A673 (cell line): ENCODE data around the gene SIGLEC9. TPM values are rescaled to one million over a fixed set of nuclear protein-coding genes. Genes with fewer than 3 reads are reported as not detected.

Source experiments
- BruUV-seq: library from RNA; stranded (reverse); fragments of 400-500 nt; replicated peaks from 2 replicates; lab custom pipeline; 2021; lab: Mats Ljungman, UMichigan
- CTCF ChIA-PET: fragments of 300-600 bp; sonication (Branson Sonifier 250); formaldehyde crosslinking; loops from one replicate; lab custom pipeline; 2022; ENCODE audit warnings: antibody characterized with exemption; lab: Charles Lee
- POLR2A ChIA-PET: fragments of 300-600 bp; sonication (Branson Sonifier 250); formaldehyde crosslinking; loops from one replicate; lab custom pipeline; 2022; ENCODE audit warnings: antibody characterized with exemption; ENCODE audit not compliant: low non-redundant PET; lab: Charles Lee
- DNase-seq: peaks from one replicate; pipeline ENCODE4 v3.0.0-alpha.2; 2015; ENCODE audit warnings: low spot score
- H3K27ac ChIP-seq: fragments of 200-600 bp; sonication (generic); 2 replicates; pipeline ENCODE4 v1.5.1; 2016; ENCODE audit warnings: mixed run types, low read depth, mild to moderate bottlenecking, mixed read lengths, antibody characterized with exemption, low read length; ENCODE audit not compliant: poor library complexity, severe bottlenecking
- H3K27me3 ChIP-seq: fragments of 200-600 bp; sonication (generic); replicated peaks from 2 replicates; pipeline ENCODE4 v1.6.1; 2017; ENCODE audit warnings: mixed run types, low read depth, mild to moderate bottlenecking, mixed read lengths, antibody characterized with exemption, low read length; ENCODE audit not compliant: insufficient read depth, poor library complexity
- H3K36me3 ChIP-seq: fragments of 200-600 bp; sonication (generic); 2 replicates; pipeline ENCODE4 v1.6.1; 2016; ENCODE audit warnings: mixed run types, mild to moderate bottlenecking, mixed read lengths, antibody characterized with exemption, low read length; ENCODE audit not compliant: insufficient read depth, poor library complexity, severe bottlenecking
- H3K4me1 ChIP-seq: fragments of 200-600 bp; sonication (generic); 2 replicates; pipeline ENCODE4 v1.6.1; 2017; ENCODE audit warnings: mixed run types, mild to moderate bottlenecking, mixed read lengths, antibody characterized with exemption, low read length; ENCODE audit not compliant: insufficient read depth, poor library complexity, severe bottlenecking
- H3K4me3 ChIP-seq: fragments of 200-600 bp; sonication (generic); 2 replicates; pipeline ENCODE4 v1.5.1; 2016; ENCODE audit warnings: low read depth, mixed run types, mild to moderate bottlenecking, mixed read lengths, low read length; ENCODE audit not compliant: poor library complexity, severe bottlenecking
- H3K9me3 ChIP-seq: fragments of 200-600 bp; sonication (generic); 2 replicates; pipeline ENCODE4 v1.6.1; 2016; ENCODE audit warnings: mixed run types, low read depth, mild to moderate bottlenecking, mixed read lengths, antibody characterized with exemption, low read length; ENCODE audit not compliant: poor library complexity, severe bottlenecking
- EZH2 ChIP-seq: fragments of 200-600 bp; sonication (generic); IDR thresholded peaks from 2 replicates; pipeline ENCODE4 v1.6.1; 2017; ENCODE audit warnings: borderline replicate concordance, low read depth, mild to moderate bottlenecking, mixed read lengths, antibody characterized with exemption, low read length; ENCODE audit not compliant: poor library complexity, severe bottlenecking
- intact Hi-C: fragments of 100-400 bp; cut with micrococcal nuclease; formaldehyde crosslinking; loops from one replicate; pipeline ENCODE4 v1.10.0; 2022; ENCODE audit not compliant: unreplicated experiment
- total RNA-seq: library from RNA; stranded (reverse); gene quantifications from 2 replicates; pipeline ENCODE4 v1.2.3, GENCODE V29; 2021
- TF ChIP-seq, protein P1 (sequence below): fragments of 300-800, 200-600 bp; sonication (generic); conservative IDR thresholded peaks from 2 replicates; pipeline ENCODE4 v1.5.1; 2017; ENCODE audit warnings: low read depth, mild to moderate bottlenecking, antibody characterized with exemption, low read length, moderate library complexity, mixed read lengths

The SIGLEC9 gene
- total RNA-seq, 1 experiment from 2014 or later = not detected

DNA sequence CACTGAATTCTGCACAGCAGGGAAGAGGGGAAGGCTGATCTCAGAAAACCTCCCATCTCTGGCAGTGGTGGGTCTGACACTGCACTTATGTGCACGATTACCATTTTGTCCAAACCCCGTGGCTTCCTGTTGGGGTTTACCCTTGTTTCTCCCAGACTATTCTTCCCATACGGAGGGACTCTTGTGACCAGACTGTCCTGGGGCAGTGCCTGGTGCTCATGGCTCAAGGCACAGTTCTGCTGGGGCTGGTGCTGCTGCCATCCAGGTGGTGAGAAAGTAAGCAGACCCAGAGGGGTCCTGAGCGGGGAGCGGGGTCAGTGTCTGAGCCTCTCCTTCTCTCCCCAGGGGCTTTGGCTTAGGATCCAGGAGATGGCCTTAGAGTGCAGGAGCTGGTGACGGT, 5.1 kb upstream of the SIGLEC9 start:
- peaks cover 12% of the 10 kb centered on the region for H3K27me3 ChIP-seq
- no peaks in the 10 kb centered on the region for H3K4me1 ChIP-seq
- CTCF ChIA-PET = no interaction called here
- no peaks in the 10 kb centered on the region for H3K9me3 ChIP-seq
- no peak for DNase-seq
- POLR2A ChIA-PET = no interaction called here
- no TSS peak for BruUV-seq
- no peak for TF ChIP-seq EZH2
- TF ChIP-seq, protein P1, sequence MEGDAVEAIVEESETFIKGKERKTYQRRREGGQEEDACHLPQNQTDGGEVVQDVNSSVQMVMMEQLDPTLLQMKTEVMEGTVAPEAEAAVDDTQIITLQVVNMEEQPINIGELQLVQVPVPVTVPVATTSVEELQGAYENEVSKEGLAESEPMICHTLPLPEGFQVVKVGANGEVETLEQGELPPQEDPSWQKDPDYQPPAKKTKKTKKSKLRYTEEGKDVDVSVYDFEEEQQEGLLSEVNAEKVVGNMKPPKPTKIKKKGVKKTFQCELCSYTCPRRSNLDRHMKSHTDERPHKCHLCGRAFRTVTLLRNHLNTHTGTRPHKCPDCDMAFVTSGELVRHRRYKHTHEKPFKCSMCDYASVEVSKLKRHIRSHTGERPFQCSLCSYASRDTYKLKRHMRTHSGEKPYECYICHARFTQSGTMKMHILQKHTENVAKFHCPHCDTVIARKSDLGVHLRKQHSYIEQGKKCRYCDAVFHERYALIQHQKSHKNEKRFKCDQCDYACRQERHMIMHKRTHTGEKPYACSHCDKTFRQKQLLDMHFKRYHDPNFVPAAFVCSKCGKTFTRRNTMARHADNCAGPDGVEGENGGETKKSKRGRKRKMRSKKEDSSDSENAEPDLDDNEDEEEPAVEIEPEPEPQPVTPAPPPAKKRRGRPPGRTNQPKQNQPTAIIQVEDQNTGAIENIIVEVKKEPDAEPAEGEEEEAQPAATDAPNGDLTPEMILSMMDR = no peak
- no peaks in the 10 kb centered on the region for H3K36me3 ChIP-seq
- no peak overlapping the region for H3K4me3 ChIP-seq
- intact Hi-C loops = no loop called here
- H3K27ac ChIP-seq = no peak overlapping the region

GRCh38 chr19:51120160-51120559, 4.5 kb upstream of the SIGLEC9 start:
- Histone ChIP-seq H3K36me3 (no peaks in the 10 kb centered on the region), H3K27me3 (peaks cover 12% of the 10 kb centered on the region), H3K9me3 (no peaks in the 10 kb centered on the region), H3K4me1 (no peaks in the 10 kb centered on the region), H3K4me3 (no peak overlapping the region), H3K27ac (no peak overlapping the region)
- ChIA-PET CTCF (no interaction called here), POLR2A (no interaction called here)
- TF ChIP-seq, protein P1 = no peak
- no peak for TF ChIP-seq EZH2
- intact Hi-C loops = no loop called here
- no TSS peak for BruUV-seq
- no peak for DNase-seq

DNA sequence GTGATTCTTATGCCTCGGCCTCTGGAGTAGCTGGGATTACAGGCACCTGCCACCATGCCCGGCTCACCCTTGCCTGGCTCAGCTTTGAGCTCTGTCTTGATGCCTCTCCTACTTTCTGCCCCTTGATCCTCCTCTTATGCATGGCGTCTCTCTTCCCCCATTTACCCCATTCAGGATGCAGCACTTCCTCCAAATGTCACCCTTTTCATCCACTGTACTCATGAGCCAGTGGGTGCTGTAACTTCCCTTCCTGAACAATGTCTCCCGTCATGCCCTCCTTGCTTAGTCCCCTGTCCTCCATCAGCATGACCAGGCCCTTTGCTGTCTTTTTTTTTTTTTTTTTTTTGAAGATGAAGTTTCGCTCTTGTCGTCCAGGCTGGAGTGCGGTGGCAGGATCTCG, 3.4 kb upstream of the SIGLEC9 start:
- no peaks in the 10 kb centered on the region for H3K9me3 ChIP-seq
- H3K27ac ChIP-seq = no peak overlapping the region
- no peaks in the 10 kb centered on the region for H3K4me1 ChIP-seq
- H3K36me3 ChIP-seq = no peaks in the 10 kb centered on the region
- BruUV-seq = no TSS peak
- ChIA-PET CTCF (interaction anchor here (0.6 kb wide), 1 partner anchor 119 kb away, joined by 3 read pairs; no protein-coding TSS in a partner anchor), POLR2A (no interaction called here)
- no peak for DNase-seq
- intact Hi-C loops = no loop called here
- no peak for TF ChIP-seq EZH2
- TF ChIP-seq, protein P1 = no peak
- H3K4me3 ChIP-seq = no peak overlapping the region
- peaks cover 13% of the 10 kb centered on the region for H3K27me3 ChIP-seq
